CD4-positive, alpha-beta T cell treated with Interleukin-2 at 100 ng/mL for 4 hours (primary cell): Measurements from ENCODE around the gene RPL32.
A peak's percentile ranks its signal among the peaks of the same experiment; 100 is the strongest.
"Not testable (repeated sequence)": the region's sequence is repeated elsewhere in the genome, so short reads cannot be mapped to it uniquely, and the experiment has no call there.

Experiments used
- DNase-seq: peaks from one replicate; pipeline ENCODE4 v3.0.0-alpha.2; 2020; ENCODE audit warnings: low spot score

RPL32 gene

DNA sequence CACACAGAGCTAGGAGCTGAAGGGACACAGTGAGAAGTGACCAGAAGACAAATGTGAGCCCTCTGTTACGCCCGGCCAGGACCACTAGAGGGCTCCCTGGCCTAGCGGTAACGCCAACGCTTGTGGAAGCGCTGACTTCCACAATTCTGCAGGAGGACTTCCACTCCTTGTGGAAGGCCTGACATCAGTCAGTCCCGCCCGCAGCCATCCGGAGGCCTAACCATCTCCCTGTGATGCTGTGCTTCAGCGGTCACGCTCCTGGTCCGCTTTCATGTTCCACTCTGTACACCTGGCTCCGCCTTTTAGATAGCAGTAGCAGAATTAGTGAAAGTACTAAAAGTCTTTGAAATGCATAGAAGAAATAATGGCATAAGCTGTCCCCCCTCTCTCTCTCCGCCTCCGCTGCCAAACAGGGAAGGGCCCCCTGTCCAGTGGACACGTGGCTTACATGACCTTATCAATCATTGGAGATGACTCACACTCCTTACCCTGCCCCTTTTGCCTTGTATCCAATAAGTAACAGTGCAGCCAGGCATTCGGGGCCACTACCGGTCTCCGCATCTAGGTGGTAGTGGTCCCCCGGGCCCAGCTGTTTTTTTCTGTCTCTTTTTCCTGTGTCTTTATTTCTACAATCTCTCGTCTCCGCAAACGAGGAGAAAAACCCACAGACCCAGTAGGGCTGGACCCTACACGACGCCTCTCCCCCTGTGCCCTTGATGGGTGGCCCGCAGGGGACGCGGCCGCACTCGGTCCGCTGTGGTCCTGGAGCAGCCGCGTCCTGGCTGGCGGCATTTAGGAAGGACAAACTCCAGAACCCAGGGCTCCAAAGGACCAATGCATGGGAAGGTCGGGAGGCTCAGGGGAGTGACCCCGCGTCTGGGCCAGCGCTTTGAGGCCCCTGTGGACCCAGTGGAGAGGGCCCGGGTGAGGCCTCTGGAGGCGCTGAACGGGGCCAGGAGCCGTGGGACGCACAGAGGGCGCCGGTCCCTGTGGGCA is 27.0 kb upstream of the RPL32 start:
- peak; percentile 62 for DNase-seq

DNA sequence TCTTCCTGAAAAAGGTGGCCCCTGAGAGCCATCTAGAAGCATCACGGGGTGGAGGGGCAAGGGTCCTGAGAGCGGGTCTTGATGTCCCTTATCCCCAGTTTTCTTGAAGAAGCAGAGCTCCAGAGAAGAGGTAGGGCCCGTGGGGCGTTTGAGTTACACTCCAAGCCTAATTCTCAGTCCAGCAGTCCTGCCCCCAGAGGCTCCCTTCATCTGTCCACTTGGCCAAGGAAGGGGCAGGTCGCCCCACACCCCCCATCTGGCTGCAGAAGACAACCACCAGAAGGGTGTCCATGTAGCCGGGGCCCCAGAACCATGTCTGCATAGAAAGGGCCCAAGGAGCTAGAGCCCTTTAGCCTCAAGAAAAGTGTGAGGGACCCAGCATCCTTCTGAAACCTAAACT is 25.5 kb upstream of the RPL32 start:
- no peak for DNase-seq

DNA sequence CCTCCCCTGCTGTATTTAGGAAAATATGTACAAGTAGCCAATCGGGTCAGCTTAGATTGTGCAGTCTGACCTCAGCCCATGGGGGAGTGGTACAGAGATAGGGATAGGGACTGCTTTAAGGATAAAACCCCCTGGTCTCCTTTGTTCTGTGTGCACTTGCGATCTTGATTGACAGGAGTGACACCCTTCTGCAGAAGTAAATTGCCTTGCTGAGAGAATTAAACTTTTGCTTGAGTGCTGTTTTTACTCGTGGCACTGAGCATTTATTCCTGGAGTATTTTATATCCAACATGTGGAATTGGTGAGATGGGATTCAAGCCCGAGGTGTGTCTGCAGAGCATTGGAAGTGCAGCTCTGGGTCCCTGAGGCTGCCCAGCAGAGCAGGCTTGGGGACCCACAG is 23.9 kb upstream of the RPL32 start:
- no peak for DNase-seq

DNA sequence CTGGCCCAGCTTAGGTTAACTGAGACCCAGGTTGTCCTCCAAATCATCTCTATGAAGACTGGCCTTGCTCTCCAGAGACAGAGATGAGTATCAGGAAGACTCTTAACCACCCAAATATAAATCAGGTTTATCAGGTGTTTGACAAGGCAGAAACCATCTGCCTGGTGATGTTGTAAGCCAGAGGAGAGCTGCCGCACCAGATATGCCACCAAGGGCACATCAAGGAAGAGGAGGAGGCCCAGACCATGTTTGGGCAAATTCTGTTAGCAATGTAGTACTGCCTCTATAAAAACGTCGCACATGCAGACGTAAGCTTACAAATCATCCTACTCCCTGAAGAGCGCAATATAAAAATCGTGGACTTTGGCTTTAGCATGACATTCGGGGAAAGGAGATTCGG is 21.0 kb upstream of the RPL32 start:
- DNase-seq, result no peak

DNA sequence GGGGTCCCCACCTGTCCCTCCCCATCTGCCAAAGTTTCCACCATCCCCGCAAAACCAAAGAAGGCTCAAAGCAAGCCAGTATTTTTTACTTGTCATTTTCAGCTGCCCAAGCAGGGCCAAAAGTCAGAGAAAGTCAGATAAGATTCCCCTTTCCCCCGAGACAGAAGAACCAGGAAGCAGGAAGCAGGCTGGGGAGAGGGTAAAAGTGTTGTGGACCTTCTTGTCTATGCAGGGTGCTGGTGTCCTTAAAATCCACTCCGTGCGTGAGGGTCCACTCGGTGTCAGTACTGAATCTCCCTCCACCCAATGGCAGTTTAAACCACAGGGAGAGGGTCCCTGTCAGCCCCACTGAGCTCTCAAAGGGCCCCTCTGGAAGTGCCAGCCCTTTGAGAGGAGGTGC is 20.2 kb upstream of the RPL32 start:
- no peak for DNase-seq

DNA sequence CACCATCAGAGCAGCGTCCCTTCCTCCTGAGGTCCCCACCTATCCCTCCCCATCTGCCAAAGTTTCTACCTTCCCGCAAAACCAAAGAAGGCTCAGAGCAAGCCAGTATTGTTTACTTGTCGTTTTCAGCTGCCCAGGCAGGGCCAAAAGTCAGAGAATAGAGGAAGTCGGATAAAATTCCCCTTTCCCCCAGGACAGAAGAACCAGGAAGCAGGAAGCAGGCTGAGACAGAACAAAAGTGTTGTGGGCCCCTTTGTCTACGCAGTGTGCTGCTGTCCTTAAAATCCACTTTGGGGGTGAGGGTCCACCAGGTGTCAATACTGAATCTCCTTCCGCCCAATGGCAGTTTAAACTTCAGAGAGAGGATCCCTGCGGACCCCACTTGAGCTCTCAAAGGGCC is 18.5 kb upstream of the RPL32 start:
- DNase-seq, result no peak

DNA sequence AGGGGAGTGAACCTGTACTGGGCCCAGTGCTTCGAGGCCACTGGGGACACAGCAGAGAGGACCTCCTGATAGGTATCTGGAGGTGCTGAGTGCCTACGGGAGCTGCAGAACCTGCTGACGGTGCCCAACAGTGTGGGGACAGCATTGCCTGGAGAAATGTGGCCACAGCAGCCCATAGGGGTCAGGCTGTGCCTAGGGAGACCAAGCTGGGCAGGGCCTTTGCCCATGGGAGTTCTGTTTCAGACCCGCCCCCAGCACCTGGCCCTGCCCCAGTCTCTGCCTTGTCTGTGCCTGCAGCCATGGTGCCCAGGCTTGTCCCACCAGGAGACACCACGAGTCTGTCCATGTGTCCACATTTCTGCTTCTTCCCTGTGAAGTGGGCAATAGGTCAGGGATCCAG is 15.3 kb upstream of the RPL32 start:
- no peak for DNase-seq

DNA sequence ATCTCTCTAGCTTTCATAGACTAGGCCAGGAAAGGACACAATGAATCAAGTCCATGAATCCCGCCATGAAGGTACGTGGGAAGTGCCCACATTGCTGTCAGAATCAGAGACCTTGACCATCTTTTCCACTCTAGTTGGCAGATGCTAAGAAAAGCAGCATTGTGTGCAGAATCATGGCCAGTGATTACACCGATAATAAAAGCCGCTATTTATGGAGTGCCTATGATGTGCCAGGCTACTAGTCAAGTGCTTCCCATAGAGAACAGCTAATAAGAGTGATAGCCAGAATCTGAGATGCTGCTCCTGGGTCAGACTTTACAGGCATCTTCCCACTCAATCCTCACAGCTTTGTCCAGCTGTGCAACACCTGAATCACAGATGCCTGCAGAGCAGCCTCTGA is 13.2 kb upstream of the RPL32 start:
- no peak for DNase-seq

DNA sequence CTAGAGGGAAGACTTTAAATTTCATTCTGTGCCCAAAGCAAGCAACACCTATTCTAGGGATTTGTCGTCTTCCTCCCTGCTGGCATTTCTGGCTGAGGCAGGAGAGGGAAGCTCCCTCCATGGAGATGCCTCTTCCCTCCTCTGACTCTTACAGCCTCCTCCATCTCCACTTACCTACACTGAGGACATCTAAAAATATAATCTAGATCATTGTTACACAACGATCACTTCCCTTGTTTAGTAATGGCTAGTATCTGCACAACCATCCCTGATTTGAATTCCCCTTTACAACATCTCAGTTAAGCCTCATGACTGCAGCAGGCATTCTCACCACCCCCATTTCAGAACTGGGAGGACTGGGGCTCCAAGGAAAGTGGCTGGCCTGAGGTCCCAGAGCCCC is 12.5 kb upstream of the RPL32 start:
- DNase-seq, result not testable (repeated sequence)

DNA sequence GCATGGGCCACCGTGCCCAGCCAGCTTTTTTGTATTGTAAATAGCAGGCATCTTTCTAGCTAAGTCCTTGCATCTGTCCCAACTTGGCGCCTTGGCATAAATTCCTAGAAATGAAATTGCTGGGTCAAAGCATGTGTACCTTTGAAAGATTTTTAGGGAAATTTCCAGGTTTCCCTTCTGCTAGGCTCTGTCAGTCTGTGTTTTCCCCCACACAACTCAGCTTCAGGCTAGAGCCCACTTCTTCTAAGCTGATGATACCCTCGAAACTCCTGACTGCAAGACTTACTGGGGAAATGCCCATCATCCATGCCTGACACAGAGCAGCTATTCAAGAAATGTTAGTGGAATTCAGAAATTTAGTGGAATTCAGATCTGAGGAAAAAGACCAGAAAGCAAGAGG is 10.8 kb upstream of the RPL32 start:
- no peak for DNase-seq

DNA sequence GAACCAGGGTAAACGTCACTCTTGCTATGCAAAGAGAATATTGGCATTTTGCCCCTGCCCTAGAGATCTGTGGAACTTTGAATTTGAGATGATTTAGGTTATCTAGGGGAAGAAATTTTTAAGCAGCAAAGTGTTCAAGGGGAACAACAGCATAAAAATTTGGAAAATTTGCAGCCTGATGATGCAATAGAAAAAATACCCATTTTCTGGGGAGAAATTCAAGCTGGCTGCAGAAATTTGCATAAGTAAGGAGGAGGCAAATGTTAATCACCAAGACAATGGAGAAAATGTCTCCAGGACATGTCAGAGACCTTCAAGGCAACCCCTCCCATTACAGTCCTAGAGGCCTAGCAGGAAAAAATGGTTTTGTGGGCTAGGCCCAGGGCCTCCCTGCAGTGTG is 4.4 kb upstream of the RPL32 start:
- no peak for DNase-seq

DNA sequence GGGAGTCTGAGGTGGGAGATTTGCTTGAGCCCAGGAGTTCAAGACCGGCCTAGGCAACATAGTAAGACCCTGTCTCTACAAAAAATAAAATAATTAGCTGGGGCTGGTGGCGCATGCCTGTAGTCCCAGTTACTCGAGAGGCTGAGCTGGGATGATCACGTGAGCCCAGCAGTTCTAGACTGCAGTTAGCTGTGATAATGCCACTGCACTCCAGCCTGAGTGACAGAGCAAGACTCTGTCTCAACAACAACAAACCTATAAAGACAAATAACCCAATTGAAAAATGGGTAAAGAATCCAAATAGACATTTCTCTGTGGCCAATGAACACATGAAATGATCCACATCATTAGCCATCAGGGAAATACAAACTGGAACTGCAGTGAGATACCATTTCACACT is 1.1 kb upstream of the RPL32 start:
- no peak for DNase-seq

DNA sequence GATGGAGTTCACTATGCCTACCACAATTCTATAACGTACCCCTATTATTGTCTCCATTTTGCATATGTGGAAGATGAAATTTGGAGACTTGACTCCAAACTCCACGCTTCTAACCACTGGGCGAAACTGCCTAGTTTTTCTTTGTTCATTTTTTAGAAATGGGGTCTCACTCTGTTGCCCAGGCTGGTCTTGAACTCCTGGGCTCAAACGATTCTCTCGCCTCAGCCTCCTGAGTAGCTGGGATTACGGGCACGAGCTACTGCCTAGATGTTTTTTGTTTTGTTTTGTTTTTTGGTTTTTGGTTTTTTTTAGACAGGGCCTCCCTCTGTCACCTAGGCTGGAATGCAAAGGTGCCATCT is 584 bp upstream of the RPL32 start:
- no peak for DNase-seq

DNA sequence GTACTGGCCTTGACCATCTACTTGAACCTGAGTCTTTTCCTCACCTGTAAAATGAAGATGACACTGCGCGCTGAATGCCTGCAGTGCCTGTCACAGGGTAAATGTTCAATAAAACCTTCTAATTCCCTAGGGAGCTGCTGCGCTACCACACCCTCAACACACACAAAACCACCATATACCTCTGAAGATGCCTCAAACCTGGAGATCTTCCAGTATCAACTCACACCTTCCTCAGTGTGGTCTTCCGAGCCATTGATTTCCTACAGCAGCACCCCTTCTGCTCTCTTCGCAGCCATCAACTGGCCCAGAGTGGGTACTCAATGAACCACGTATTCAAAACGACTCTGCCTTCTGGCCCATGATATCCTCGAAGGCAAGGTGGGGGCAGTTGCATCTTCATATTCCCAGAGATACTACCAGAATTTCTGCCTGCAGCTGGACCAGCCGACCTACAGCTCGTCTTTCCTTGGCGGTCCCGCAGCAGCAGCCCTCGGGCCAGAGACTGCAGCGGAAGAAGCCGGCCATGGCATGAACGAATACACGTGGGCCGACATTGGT is 695 bp downstream of the RPL32 start:
- no peak for DNase-seq

DNA sequence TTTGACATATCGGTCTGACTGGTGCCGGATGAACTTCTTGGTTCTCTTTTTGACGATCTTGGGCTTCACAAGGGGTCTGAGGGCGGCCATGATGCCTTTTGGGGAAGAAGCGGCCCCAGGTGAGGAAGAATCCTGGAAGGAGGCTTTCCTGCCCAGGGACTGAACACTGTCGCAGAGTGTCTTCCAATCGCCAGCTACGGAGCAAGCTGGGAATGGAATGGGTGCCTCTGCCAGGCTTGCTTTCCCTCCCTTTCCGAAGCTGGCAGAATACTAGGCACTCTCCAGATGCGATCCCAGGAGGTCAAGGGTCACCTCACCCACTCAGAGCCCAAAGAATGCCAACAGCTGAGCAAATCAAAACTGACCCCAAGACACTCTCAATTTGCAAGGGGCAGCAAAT is 1.2 kb downstream of the RPL32 start:
- not testable (repeated sequence) for DNase-seq

DNA sequence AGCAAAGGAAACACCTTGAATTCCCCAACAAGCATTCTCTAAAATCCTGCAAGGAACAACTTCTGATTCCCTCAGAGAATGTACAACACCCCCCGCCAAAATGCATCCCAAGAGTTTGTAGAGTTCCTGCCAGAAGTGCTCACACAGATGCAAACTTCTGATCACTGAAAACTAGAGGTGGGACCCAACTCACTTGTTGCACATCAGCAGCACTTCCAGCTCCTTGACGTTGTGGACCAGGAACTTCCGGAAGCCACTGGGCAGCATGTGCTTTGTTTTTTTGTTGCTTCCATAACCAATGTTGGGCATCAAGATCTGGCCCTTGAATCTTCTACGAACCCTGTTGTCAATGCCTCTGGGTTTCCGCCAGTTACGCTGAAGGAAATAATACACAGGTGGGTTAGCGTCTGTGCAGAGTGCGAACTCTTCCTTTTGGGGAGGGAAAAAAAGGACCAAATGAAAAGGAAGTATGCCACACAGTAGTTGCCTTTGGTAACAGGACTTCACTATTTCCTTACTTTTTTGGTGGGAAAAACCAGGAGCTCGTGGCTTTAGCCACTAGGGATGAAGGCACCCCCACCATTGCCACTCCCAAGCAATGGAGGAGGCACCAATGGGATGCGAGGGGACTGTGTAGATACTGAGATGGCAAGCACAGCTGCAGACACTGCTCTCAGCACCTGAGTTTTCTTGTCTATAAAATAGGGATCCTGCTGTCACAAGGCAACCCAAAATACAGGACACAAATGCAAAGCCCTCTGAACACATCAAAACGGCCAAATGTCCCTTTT is 2.0 kb downstream of the RPL32 start:
- DNase-seq, result no peak

DNA sequence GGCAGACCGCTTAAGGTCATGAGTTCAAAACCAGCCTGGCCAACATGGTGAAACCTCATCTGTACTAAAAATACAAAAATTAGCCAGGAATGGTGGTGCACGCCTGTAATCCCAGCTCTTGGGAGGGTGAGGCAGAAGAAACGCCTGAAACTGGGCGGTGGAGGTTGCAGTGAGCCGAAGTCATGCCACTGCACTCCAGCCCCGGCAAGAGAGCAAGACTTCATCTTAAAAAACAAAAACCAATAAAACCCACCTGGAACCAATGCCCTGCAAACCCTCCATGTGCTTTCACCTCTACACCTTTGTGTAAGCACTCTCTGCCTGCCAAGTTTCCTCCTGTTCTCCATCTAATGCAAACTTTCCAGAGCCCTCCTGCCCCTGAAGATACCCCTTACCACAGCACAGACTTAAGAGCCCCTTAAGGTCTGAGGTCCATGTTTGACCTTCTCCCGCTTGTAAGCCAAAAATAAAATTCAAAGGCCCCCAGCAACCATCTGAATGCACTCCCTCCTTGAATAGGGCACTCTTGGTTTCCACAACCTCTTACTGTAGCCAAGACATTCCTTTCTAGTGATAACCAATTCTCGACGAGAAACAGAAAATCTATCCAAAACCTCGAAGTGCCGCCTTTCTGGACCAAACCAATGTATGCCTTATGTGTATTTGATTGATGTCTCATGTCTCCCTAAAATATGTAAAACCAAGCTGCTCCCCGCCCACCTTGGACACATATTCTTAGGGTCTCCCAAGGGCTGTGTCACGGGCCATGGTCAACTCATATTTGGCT is 3.0 kb downstream of the RPL32 start:
- no peak for DNase-seq

DNA sequence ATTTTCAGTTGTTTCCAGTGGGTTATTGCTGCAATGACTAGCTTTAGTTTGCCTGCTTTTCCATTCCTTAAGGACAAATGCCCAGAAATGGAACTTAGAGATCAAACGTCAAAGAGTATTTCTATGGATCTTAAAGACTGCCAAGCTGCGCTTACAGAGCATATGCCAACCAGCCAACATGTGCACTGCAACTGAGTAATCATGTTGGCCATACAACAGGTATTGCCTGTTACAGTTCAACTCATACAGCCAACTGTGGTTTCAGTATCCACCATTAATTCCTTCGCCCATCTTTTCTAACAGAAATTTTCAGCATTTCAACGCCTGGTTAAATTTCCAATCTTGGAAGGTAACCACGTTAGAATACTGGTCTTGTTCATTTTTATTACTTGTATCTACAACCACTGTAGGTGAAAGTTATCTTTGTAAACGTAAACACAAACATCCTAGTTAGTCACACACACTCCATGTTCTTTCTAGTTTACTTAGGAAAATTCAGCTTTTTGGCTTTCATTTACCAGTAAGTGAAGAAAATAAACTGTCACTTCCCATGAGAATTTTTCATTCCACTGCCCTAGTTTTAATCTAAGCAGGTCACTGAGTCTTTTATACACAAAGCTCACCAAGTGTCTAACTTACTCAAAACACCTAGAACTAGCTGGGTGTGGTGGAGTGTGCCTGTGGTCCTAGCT is 3.9 kb downstream of the RPL32 start:
- no peak for DNase-seq

DNA sequence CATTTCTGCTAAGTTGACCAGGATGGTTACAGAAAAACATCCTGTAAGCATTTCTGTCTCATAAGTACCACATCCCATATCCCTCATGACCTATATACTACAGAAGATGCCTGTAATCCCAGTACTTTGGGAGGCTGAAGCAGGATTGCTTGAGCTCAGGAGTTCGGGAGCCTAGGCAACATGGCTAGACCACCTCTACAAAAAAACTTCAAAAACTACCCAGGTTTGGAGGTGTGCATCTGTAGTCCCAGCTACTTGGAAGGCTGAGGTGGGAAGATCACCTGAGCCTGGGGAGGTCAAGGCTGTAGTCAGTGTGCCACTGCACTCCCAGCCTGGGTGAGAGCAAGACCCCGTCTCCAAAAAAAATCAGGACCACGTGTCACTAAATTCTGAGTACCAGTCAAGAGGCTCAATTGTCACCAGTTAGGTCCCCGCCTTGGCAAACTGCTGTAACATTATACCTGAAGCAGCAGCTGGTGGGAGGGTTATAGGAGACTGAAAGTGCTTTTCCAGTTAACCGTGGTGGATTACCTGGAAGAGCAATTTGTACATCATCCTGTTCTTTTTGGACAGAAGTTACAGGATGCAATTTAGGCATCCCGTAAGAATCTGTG is 6.2 kb downstream of the RPL32 start:
- no peak for DNase-seq

DNA sequence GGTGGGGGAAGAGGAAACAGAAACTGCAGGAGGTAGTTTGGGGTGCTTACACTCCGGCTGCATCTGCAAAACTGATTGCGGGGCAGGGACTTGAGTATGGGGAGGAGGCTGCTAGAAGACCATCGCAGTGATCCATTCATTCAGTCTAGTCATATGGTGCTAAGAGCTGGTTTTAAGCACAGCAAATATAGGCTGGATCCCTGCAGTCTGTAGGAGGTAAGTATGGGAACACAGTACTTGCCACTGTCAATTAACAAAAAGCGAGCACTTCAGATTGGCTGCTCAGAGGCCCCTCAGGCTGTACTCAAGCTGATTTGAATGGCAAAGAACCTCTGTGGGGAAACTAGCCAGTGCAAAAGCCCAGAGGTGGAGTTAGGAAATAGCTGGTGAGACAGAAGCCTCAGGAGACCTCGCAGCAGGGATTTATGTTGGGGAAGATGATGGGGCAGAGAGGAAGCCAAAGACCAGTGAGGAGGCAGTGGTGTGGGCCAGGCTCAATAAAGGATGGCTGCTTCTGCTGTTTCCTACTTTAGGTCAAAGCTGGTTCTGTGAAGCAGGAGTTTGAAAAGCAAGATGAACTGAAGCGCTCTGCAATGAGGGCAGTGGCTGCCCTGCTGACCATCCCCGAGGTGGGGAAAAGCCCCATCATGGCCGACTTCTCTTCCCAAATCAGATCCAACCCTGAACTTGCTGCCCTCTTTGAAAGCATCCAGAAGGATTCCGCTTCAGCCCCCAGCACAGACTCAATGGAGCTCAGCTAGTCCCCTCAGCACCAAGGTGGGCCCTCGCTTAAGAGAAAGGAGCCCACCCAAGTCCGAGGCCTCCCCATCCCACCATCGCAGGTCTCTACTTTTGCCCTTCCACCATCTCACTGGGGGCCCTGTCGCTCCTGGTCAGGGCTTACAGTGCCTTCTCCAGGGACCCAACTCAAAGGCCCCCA is 7.9 kb downstream of the RPL32 start:
- DNase-seq, result no peak
